SK-N-SH treated with all-trans-retinoic acid at 6 μM for 48 hours (cell line): ENCODE measurements around the gene GALNTL6.

Experiments
- ARNTL ChIP-seq: fragments of 450-650 bp; formaldehyde crosslinking; IDR thresholded peaks from 2 replicates; pipeline ENCODE4 v1.5.0; 2020; ENCODE audit warnings: low read depth, mild to moderate bottlenecking, moderate library complexity, borderline replicate concordance
- CSDC2 ChIP-seq: fragments of 250-450 bp; sonication (Bioruptor Pico); IDR thresholded peaks from 2 replicates; pipeline ENCODE4 v1.5.0; 2020; ENCODE audit warnings: mild to moderate bottlenecking, moderate library complexity
- GLIS3 ChIP-seq: fragments of 250-450 bp; sonication (Bioruptor Pico); IDR thresholded peaks from 2 replicates; pipeline ENCODE4 v1.5.0; 2020; ENCODE audit warnings: mild to moderate bottlenecking, moderate library complexity
- PATZ1 ChIP-seq: fragments of 250-450 bp; sonication (Bioruptor Pico); IDR thresholded peaks from 2 replicates; pipeline ENCODE4 v1.8.0; 2020; ENCODE audit warnings: mild to moderate bottlenecking, moderate library complexity, borderline replicate concordance
- POU6F1 ChIP-seq: fragments of 250-450 bp; sonication (Bioruptor Pico); IDR thresholded peaks from 2 replicates; pipeline ENCODE4 v1.8.0; 2021; ENCODE audit warnings: low read depth, mild to moderate bottlenecking, moderate library complexity, borderline replicate concordance
- RARB ChIP-seq: fragments of 250-450 bp; sonication (Bioruptor Pico); IDR thresholded peaks from 2 replicates; pipeline ENCODE4 v1.8.0; 2021; ENCODE audit warnings: mild to moderate bottlenecking, moderate library complexity
- SNAI2 ChIP-seq: fragments of 250-450 bp; sonication (Bioruptor Pico); IDR thresholded peaks from 2 replicates; pipeline ENCODE4 v1.5.0; 2020; ENCODE audit warnings: mild to moderate bottlenecking, moderate library complexity
- TCF4 ChIP-seq: fragments of 250-450 bp; sonication (Bioruptor Pico); IDR thresholded peaks from 2 replicates; pipeline ENCODE4 v1.8.0; 2021; ENCODE audit warnings: mild to moderate bottlenecking, moderate library complexity, borderline replicate concordance
- TOX ChIP-seq: fragments of 250-450 bp; sonication (Bioruptor Pico); IDR thresholded peaks from 2 replicates; pipeline ENCODE4 v1.8.0; 2021; ENCODE audit warnings: mild to moderate bottlenecking, moderate library complexity, borderline replicate concordance
- ZFP30 ChIP-seq: fragments of 450-650 bp; formaldehyde crosslinking; IDR thresholded peaks from 2 replicates; pipeline ENCODE4 v1.5.0; 2022; ENCODE audit warnings: mild to moderate bottlenecking, moderate library complexity
- ZNF565 ChIP-seq: fragments of 450-650 bp; formaldehyde crosslinking; conservative IDR thresholded peaks from 2 replicates; pipeline ENCODE4 v1.5.0; 2020; ENCODE audit warnings: low read depth, mild to moderate bottlenecking, moderate library complexity
- ZNF8 ChIP-seq: fragments of 450-650 bp; formaldehyde crosslinking; IDR thresholded peaks from 2 replicates; pipeline ENCODE4 v1.5.0; 2020; ENCODE audit warnings: mild to moderate bottlenecking, moderate library complexity
- TF ChIP-seq, protein P1 (sequence below): fragments of 250-450 bp; sonication (Bioruptor Pico); IDR thresholded peaks from 2 replicates; pipeline ENCODE4 v1.5.1; 2021; ENCODE audit warnings: mild to moderate bottlenecking, moderate library complexity

- TF ChIP-seq CSDC2 (CRISPR knock-in tag) (no peak), ARNTL (CRISPR knock-in tag) (no peak), ZFP30 (CRISPR knock-in tag) (no peak), RARB (CRISPR knock-in tag) (no peak), POU6F1 (CRISPR knock-in tag) (no peak), ZNF565 (CRISPR knock-in tag) (no peak), TOX (CRISPR knock-in tag) (no peak), GLIS3 (CRISPR knock-in tag) (no peak), TCF4 (CRISPR knock-in tag) (no peak), PATZ1 (CRISPR knock-in tag) (no peak), ZNF8 (no peak), SNAI2 (CRISPR knock-in tag) (no peak)
- TF ChIP-seq, protein P1, sequence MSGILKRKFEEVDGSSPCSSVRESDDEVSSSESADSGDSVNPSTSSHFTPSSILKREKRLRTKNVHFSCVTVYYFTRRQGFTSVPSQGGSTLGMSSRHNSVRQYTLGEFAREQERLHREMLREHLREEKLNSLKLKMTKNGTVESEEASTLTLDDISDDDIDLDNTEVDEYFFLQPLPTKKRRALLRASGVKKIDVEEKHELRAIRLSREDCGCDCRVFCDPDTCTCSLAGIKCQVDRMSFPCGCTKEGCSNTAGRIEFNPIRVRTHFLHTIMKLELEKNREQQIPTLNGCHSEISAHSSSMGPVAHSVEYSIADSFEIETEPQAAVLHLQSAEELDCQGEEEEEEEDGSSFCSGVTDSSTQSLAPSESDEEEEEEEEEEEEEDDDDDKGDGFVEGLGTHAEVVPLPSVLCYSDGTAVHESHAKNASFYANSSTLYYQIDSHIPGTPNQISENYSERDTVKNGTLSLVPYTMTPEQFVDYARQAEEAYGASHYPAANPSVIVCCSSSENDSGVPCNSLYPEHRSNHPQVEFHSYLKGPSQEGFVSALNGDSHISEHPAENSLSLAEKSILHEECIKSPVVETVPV (CRISPR knock-in tag): no peak
These were observed 892.4 kb downstream of the GALNTL6 start for GRCh38 chr4:172705565-172705964.
